Liver (tissue), 9 donors: ENCODE results near the gene GUCD1. TPM values are rescaled to one million over a fixed set of nuclear protein-coding genes. Genes with fewer than 3 reads are reported as not detected.

Source experiments
- DNase-seq: peaks from one replicate; pipeline ENCODE4 v3.0.0-alpha.2; 2017; ENCODE audit warnings: low spot score
- H3K27ac ChIP-seq, 2 donors: one replicate each; pipeline ENCODE4 v1.7.0; 2013; ENCODE audit warnings: inconsistent platforms in 2 of 2, low read length in 2 of 2, control low read depth in 1 of 2, low read depth in 1 of 2, mild to moderate bottlenecking in 1 of 2
- H3K27me3 ChIP-seq, 4 donors: one replicate each; pipeline versions ENCODE4 v1.6.1 to v1.7.0; 2013; ENCODE audit warnings: low read length in 3 of 4, inconsistent platforms in 1 of 4, mild to moderate bottlenecking in 1 of 4, moderate library complexity in 1 of 4; ENCODE audit not compliant: control insufficient read depth in 4 of 4, insufficient read depth in 4 of 4
- H3K36me3 ChIP-seq, 4 donors: one replicate each; pipeline versions ENCODE4 v1.6.1 to v1.7.0; 2013; ENCODE audit warnings: low read length in 3 of 4, mild to moderate bottlenecking in 3 of 4, low read depth in 1 of 4, moderate library complexity in 1 of 4; ENCODE audit not compliant: control insufficient read depth in 4 of 4, insufficient read depth in 3 of 4
- H3K4me1 ChIP-seq, 4 donors: one replicate each; pipeline versions ENCODE4 v1.6.1 to v1.7.0; 2013; ENCODE audit warnings: low read length in 3 of 4, mild to moderate bottlenecking in 3 of 4, moderate library complexity in 1 of 4; ENCODE audit not compliant: control insufficient read depth in 4 of 4, insufficient read depth in 4 of 4
- H3K4me3 ChIP-seq, 3 donors: one replicate each; pipeline versions ENCODE4 v1.6.1 to v1.7.0; 2013; ENCODE audit warnings: low read length in 3 of 3, control low read depth in 1 of 3, low read depth in 1 of 3, mild to moderate bottlenecking in 1 of 3
- H3K9ac ChIP-seq, 2 donors: one replicate each; pipeline ENCODE4 v1.7.0; 2013; ENCODE audit warnings: low read length in 2 of 2, mild to moderate bottlenecking in 2 of 2, moderate library complexity in 2 of 2, control low read depth in 1 of 2, low read depth in 1 of 2
- H3K9me3 ChIP-seq, 4 donors: one replicate each; pipeline versions ENCODE4 v1.6.1 to v1.7.0; 2013; ENCODE audit warnings: low read length in 3 of 4; ENCODE audit not compliant: control insufficient read depth in 4 of 4
- ATF3 ChIP-seq: IDR thresholded peaks from 2 replicates; pipeline ENCODE4 v1.6.1; 2016; ENCODE audit warnings: antibody characterized with exemption
- CTCF ChIP-seq: fragments of 150-350 bp; IDR thresholded peaks from 2 replicates; pipeline ENCODE4 v1.5.1; 2017; ENCODE audit warnings: improper control_type of control experiment, low read depth, low read length; ENCODE audit not compliant: missing input control
- EGR1 ChIP-seq, 2 donors: IDR thresholded peaks; 2 replicates each; pipeline ENCODE4 v1.6.1; 2016 to 2018; ENCODE audit warnings: antibody characterized with exemption in 2 of 2, low read depth in 2 of 2
- FOXA1 ChIP-seq: IDR thresholded peaks from 2 replicates; pipeline ENCODE4 v1.6.1; 2016; ENCODE audit warnings: antibody characterized with exemption
- FOXA2 ChIP-seq: IDR thresholded peaks from 2 replicates; pipeline ENCODE4 v1.6.1; 2016; ENCODE audit warnings: antibody characterized with exemption
- GABPA ChIP-seq, 2 donors: IDR thresholded peaks in 1 of 2; conservative IDR thresholded peaks in 1 of 2; 2 replicates each; pipeline ENCODE4 v1.6.1; 2016; ENCODE audit warnings: antibody characterized with exemption in 2 of 2, mild to moderate bottlenecking in 1 of 2, moderate library complexity in 1 of 2
- HNF4A ChIP-seq, 2 donors: conservative IDR thresholded peaks; 2 replicates each; pipeline ENCODE4 v1.6.1; 2016; ENCODE audit warnings: antibody characterized with exemption in 2 of 2, mild to moderate bottlenecking in 2 of 2
- HNF4G ChIP-seq: IDR thresholded peaks from 2 replicates; pipeline ENCODE4 v1.6.1; 2016; ENCODE audit warnings: antibody characterized with exemption
- JUND ChIP-seq, 2 donors: IDR thresholded peaks; 2 replicates each; pipeline ENCODE4 v1.6.1; 2016; ENCODE audit warnings: antibody characterized with exemption in 2 of 2
- MAX ChIP-seq: IDR thresholded peaks from 2 replicates; pipeline ENCODE4 v1.6.1; 2016; ENCODE audit warnings: antibody characterized with exemption
- NR2F2 ChIP-seq: IDR thresholded peaks from 2 replicates; pipeline ENCODE4 v1.6.1; 2016; ENCODE audit warnings: antibody characterized with exemption
- RAD21 ChIP-seq, 2 donors: IDR thresholded peaks; 2 replicates each; pipeline ENCODE4 v1.6.1; 2016; ENCODE audit warnings: antibody characterized with exemption in 2 of 2, mild to moderate bottlenecking in 2 of 2
- REST ChIP-seq: IDR thresholded peaks from 2 replicates; pipeline ENCODE4 v1.6.1; 2016; ENCODE audit warnings: antibody characterized with exemption, mild to moderate bottlenecking
- RXRA ChIP-seq, 2 donors: IDR thresholded peaks; 2 replicates each; pipeline ENCODE4 v1.6.1; 2017 to 2018; ENCODE audit warnings: antibody characterized with exemption in 2 of 2, mild to moderate bottlenecking in 1 of 2
- SP1 ChIP-seq: IDR thresholded peaks from 2 replicates; pipeline ENCODE4 v1.6.1; 2018; ENCODE audit warnings: antibody characterized with exemption, mild to moderate bottlenecking
- TAF1 ChIP-seq: conservative IDR thresholded peaks from 2 replicates; pipeline ENCODE4 v1.6.1; 2016; ENCODE audit warnings: antibody characterized with exemption, mild to moderate bottlenecking
- YY1 ChIP-seq: IDR thresholded peaks from 2 replicates; pipeline ENCODE4 v1.6.1; 2016; ENCODE audit warnings: antibody characterized with exemption, mild to moderate bottlenecking
- ZBTB33 ChIP-seq: IDR thresholded peaks from 2 replicates; pipeline ENCODE4 v1.6.1; 2016; ENCODE audit warnings: antibody characterized with exemption
- WGBS: extraction: QIAGEN DNeasy Blood & Tissue Kit; methylation state at CpG from one replicate; pipeline ENCODE4 v1.1.7; 2013; 5-methylcytosine and 5-hydroxymethylcytosine counted together
- polyA plus RNA-seq, 2 donors: library from polyadenylated mRNA; stranded (reverse) in 1 of 2; unstranded in 1 of 2; fragments of 200-250 nt in 1 of 2; fragments of >200 nt in 1 of 2; fragmentation: Nextera tagmentation in 1 of 2; extraction: Ambion mirVana in 1 of 2; gene quantifications; one replicate each; pipeline versions ENCODE4 v1.2.1 to v1.2.3, GENCODE V29; 2013 to 2015
- total RNA-seq, 2 donors: library from RNA; depleted of rRNA; stranded (reverse); fragments of >200 nt; gene quantifications; one replicate each; pipeline ENCODE4 v1.2.3, GENCODE V29; 2014
- donor health status: healthy.
- donor health status: healthy.
- donor health status: healthy.
- donor health status: healthy.
- donor health status: healthy.

The GUCD1 gene
- total and polyA plus RNA-seq, 4 donors = 118 to 202 (median 179) TPM

GRCh38 chr22:24525416-24526037 is 29.4 kb downstream of the GUCD1 start:
- Histone ChIP-seq H3K27ac (peak overlapping the region; percentile 22 to 75), H3K36me3 (peaks cover 2 to 17% (median 10%) of the 10 kb centered on the region in 4 donors), H3K9ac (no peak overlapping the region), H3K27me3 (no peaks in the 10 kb centered on the region), H3K4me1 (peaks cover 4 to 51% (median 27%) of the 10 kb centered on the region in 4 donors), H3K4me3 (no peak overlapping the region), H3K9me3 (no peaks in the 10 kb centered on the region)
- 9% methylated on average over 12 of the region's 12 CpGs for WGBS
- peak; percentile 77 to 85 for TF ChIP-seq HNF4A (conservative IDR thresholded peaks at IDR 0.05)
- TF ChIP-seq MAX = no peak
- no peak for TF ChIP-seq REST
- TF ChIP-seq FOXA1 = no peak
- peak; percentile 92 for TF ChIP-seq CTCF
- peak; percentile 95 to 97 for TF ChIP-seq RXRA (IDR thresholded peaks at IDR 0.05)
- TF ChIP-seq ATF3 = peak; percentile 98
- no peak for TF ChIP-seq EGR1 (IDR thresholded peaks at IDR 0.05; ENCODE audit: low read depth in 2 of 2)
- TF ChIP-seq FOXA2 = no peak
- TF ChIP-seq HNF4G = peak; percentile 53
- TF ChIP-seq YY1 = no peak
- no peak for TF ChIP-seq ZBTB33
- no peak for TF ChIP-seq TAF1
- TF ChIP-seq SP1 = peak; percentile 81
- peak; percentile 100 for TF ChIP-seq JUND (IDR thresholded peaks at IDR 0.05)
- TF ChIP-seq GABPA (IDR thresholded peaks at IDR 0.05 in 1 of 2, conservative IDR thresholded peaks at IDR 0.05 in 1 of 2) = no peak
- peak; percentile 98 to 99 for TF ChIP-seq RAD21 (IDR thresholded peaks at IDR 0.05)
- peak; percentile 99 for TF ChIP-seq NR2F2
- peak; percentile 75 for DNase-seq
